ENCODE results near the gene NRIP1.

NRIP1 gene

GRCh38 chr21:15054606-15055239 lies 10.1 kb downstream of the NRIP1 start:
- no peak overlapping the region for H3K4me3 ChIP-seq (ENCODE audit: low read depth, low read length)
- TF ChIP-seq, protein P1, sequence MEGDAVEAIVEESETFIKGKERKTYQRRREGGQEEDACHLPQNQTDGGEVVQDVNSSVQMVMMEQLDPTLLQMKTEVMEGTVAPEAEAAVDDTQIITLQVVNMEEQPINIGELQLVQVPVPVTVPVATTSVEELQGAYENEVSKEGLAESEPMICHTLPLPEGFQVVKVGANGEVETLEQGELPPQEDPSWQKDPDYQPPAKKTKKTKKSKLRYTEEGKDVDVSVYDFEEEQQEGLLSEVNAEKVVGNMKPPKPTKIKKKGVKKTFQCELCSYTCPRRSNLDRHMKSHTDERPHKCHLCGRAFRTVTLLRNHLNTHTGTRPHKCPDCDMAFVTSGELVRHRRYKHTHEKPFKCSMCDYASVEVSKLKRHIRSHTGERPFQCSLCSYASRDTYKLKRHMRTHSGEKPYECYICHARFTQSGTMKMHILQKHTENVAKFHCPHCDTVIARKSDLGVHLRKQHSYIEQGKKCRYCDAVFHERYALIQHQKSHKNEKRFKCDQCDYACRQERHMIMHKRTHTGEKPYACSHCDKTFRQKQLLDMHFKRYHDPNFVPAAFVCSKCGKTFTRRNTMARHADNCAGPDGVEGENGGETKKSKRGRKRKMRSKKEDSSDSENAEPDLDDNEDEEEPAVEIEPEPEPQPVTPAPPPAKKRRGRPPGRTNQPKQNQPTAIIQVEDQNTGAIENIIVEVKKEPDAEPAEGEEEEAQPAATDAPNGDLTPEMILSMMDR (IDR thresholded peaks at IDR 0.05; ENCODE audit: insufficient read depth, low read depth, low read length, missing control alignments) = no peak
- DNase-seq (ENCODE audit: low read depth) = no peak

- TF ChIP-seq, protein P1 (IDR thresholded peaks at IDR 0.05; ENCODE audit: insufficient read depth, low read depth, low read length, missing control alignments) = no peak
- DNase-seq (ENCODE audit: low read depth) = no peak
- H3K4me3 ChIP-seq (ENCODE audit: low read depth, low read length) = no peak overlapping the region
Observed at GRCh38 chr21:15054089-15054488, 10.7 kb downstream of the NRIP1 start.

DNA sequence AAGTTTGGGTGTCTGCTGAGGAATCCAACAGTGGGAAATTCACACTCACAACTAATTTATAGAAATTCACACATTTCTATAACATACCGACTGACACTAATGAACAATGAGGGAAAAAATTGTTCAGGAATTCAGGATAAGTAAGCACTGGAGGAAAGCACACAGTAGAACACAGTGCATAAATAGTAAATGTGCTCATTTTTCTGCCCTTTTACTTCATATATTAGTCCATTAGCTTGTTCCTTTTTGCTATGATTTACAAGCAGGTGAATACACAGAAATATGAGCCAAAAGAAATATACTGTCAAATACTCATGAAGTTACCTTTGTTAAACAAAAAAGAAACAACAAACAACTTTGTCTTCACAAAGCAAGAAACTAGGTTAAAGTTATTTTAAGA lies 11.3 kb downstream of the NRIP1 start:
- TF ChIP-seq, protein P1 (IDR thresholded peaks at IDR 0.05; ENCODE audit: insufficient read depth, low read depth, low read length, missing control alignments) = no peak
- no peak overlapping the region for H3K4me3 ChIP-seq (ENCODE audit: low read depth, low read length)
- no peak for DNase-seq (ENCODE audit: low read depth)

GRCh38 chr21:15052459-15052763 lies 12.4 kb downstream of the NRIP1 start:
- no peak overlapping the region for H3K4me3 ChIP-seq (ENCODE audit: low read depth, low read length)
- TF ChIP-seq, protein P1 (IDR thresholded peaks at IDR 0.05; ENCODE audit: insufficient read depth, low read depth, low read length, missing control alignments) = no peak
- no peak for DNase-seq (ENCODE audit: low read depth)

DNA sequence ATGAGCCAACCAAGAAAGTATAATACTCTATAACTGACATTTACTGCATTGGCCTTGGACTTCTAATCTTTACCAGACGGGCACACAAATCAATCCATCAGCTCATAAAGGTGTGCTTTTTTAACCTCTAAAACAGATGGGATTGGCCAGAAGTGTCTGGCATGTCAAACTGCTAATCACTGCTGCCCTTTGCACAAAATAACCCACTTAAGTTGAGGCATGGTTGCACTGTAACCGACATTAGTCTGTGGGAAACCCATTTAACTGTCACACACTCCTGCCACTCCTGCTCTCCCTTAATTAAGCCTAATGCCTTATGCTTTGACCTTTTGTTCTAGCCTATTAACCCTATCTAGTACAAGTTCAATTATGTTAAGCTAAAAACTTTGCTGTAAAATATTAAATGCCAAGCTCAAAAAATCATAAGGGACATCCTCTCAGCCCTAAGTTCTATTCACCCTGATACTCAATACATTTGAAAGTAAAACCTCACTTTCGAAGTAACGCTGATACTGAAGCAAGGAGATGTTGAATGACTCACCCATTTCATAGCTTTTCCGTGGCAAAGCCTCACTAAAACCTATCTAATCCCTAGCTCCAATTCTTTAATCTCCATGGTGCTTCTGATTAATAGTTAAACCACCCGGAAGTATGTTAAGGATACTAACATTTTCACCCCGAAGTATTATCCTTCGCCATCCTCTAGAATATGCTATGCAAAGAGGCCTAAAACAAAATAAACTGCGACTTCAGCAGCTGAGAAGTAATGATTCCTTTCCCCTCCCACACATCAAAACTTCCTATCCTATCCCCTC lies 12.9 kb downstream of the NRIP1 start:
- TF ChIP-seq, protein P1 (IDR thresholded peaks at IDR 0.05; ENCODE audit: insufficient read depth, low read depth, low read length, missing control alignments) = no peak
- H3K4me3 ChIP-seq (ENCODE audit: low read depth, low read length) = no peak overlapping the region
- peak; percentile 18 for DNase-seq (ENCODE audit: low read depth)

GRCh38 chr21:15050568-15051377 lies 14.0 kb downstream of the NRIP1 start:
- TF ChIP-seq, protein P1 (IDR thresholded peaks at IDR 0.05; ENCODE audit: insufficient read depth, low read depth, low read length, missing control alignments) = no peak
- DNase-seq (ENCODE audit: low read depth) = no peak
- H3K4me3 ChIP-seq (ENCODE audit: low read depth, low read length) = no peak overlapping the region
